ENCODE results near the gene CUL9. TPM values are rescaled to one million over a fixed set of nuclear protein-coding genes. Genes with fewer than 3 reads are reported as not detected.

CUL9 gene
- 14.0 and 39.3 TPM in 2 replicates for total RNA-seq

GRCh38 chr6:43181942-43182860 is at the start of gene CUL9:
Gene CUL9, plus strand, starts transcription at chr6:43182196. Its CDS starts 2,115 bp downstream, at chr6:43184311.

GRCh38 chr6:43170931-43171706 is 10.9 kb upstream of the CUL9 start, which contains the start of gene SRF:
Gene SRF, plus strand, starts transcription at chr6:43171269. Its CDS starts 388 bp downstream, at chr6:43171657.

GRCh38 chr6:43228951-43229802 is 47.2 kb downstream of the CUL9 start, which contains the start of gene DNPH1:
Gene DNPH1, minus strand, starts transcription at chr6:43229481. Its CDS starts 25 bp downstream, at chr6:43229456.

GRCh38 chr6:43242908-43243663 is 61.1 kb downstream of the CUL9 start, which contains the start of gene TTBK1:
Gene TTBK1, plus strand, starts transcription at chr6:43243481. Its CDS starts 3,180 bp downstream, at chr6:43246661.

Other genes starting within 250 kb of the CUL9 start
- not detected in 2 replicates for gene GNMT, start 221.4 kb upstream of the CUL9 start, total RNA-seq
- gene PEX6, start 203.0 kb upstream of the CUL9 start, total RNA-seq = 17.1 and 40.4 TPM in 2 replicates
- 47.9 and 64.5 TPM in 2 replicates for gene PPP2R5D, start 197.6 kb upstream of the CUL9 start, total RNA-seq
- 41.8 and 70.6 TPM in 2 replicates for gene MEA1, start 168.2 kb upstream of the CUL9 start, total RNA-seq
- 90.0 and 96.8 TPM in 2 replicates for gene KLHDC3, start 167.9 kb upstream of the CUL9 start, total RNA-seq
- 46.6 and 114 TPM in 2 replicates for gene RRP36, start 160.6 kb upstream of the CUL9 start, total RNA-seq
- 22.3 and 55.4 TPM in 2 replicates for gene CUL7, start 128.3 kb upstream of the CUL9 start, total RNA-seq
- gene MRPL2, start 122.8 kb upstream of the CUL9 start, total RNA-seq = 35.0 and 40.7 TPM in 2 replicates
- gene KLC4, start 122.6 kb upstream of the CUL9 start, total RNA-seq = 10.4 and 24.6 TPM in 2 replicates
- gene PTK7, start 105.9 kb upstream of the CUL9 start, total RNA-seq = 132 and 236 TPM in 2 replicates
- gene SRF, start 10.9 kb upstream of the CUL9 start, total RNA-seq = 40.3 and 44.2 TPM in 2 replicates
- 90.3 and 107 TPM in 2 replicates for gene DNPH1, start 47.3 kb downstream of the CUL9 start, total RNA-seq
- gene TTBK1, start 61.3 kb downstream of the CUL9 start, total RNA-seq = under 0.01 and 0.13 TPM in 2 replicates
- not detected in 2 replicates for gene SLC22A7, start 116.1 kb downstream of the CUL9 start, total RNA-seq
- gene CRIP3, start 126.6 kb downstream of the CUL9 start, total RNA-seq = not detected in 2 replicates
- gene ZNF318, start 187.5 kb downstream of the CUL9 start, total RNA-seq = 7.7 TPM in 2 replicates
- 23.5 and 32.1 TPM in 2 replicates for gene ABCC10, start 245.3 kb downstream of the CUL9 start, total RNA-seq

All from mesangial cell (primary cell).